IPS-NIHi7 (cell line): ENCODE results near the gene SGCD.

Experiments used
- DNase-seq: peaks from one replicate; pipeline ENCODE4 v3.0.0; 2012; ENCODE audit warnings: mixed read lengths; ENCODE audit errors: extremely low spot score

SGCD gene

DNA sequence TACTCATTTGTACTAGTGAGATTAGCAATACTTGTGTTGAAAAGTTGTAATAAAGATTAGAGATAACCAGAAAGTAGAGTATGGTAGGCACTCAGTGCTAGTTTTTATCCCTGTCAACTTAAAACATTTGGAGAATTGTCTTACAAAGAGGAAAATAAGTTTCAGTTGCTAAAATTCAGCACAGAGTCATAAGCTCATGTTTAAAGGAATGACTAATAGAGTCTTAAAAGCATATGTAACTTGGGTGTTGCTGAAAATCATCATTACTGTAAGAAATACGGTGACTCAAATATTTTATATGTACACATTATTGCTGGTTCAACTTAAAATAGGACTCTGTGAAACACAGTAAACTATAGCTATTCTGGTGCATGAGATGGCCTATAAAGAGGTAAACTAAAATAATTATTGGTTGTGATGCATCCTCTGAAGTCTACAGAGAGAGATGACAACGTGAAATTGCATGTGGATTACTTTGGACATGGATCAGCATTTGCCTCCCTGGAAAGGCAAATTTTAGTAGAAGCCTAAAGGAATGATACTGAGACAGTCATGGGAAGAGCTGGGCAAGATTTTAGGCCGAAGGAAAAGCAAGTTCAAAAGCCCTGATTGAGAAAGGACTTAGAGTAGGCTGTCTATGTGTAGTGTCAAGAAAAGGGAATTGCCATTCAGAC, 34.6 kb downstream of the SGCD start:
- DNase-seq: no peak

DNA sequence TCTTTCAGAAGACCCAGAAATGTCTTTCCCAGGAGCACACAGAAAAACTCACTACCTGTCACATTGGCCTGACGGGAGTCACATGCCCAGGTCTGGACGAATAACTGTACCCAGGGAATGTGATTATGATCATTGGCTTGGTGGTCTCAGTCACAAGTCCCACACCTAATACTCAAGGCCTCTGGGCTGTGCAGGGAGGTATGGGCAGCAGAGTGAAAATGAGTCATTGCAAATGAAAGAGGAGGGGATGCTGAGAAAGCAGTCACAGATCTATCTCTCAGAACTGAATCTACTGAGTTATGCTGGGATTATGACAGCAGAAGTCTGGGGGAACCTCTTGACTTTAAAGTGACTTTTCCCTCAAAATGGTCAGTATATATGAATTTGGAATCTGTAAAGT, 36.9 kb downstream of the SGCD start:
- no peak for DNase-seq

DNA sequence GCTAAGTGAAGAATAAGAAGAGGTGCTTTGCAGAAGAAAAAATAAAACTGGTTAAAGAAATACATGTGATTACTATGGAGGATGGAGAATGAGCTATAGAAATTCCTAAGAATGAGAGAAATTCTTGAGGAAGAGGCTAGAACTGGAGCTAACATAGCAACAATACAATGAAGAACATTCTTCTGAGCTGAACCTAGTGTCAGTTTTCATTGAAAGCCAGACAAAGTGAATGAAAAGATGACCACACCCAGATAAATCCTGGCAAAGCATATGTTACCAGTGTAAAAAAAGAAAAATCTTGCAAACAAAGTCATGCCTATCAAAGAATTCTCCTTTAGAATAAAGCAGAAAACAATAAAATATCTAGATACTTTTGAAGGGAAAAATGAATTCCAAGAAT, 39.6 kb downstream of the SGCD start:
- no peak for DNase-seq

DNA sequence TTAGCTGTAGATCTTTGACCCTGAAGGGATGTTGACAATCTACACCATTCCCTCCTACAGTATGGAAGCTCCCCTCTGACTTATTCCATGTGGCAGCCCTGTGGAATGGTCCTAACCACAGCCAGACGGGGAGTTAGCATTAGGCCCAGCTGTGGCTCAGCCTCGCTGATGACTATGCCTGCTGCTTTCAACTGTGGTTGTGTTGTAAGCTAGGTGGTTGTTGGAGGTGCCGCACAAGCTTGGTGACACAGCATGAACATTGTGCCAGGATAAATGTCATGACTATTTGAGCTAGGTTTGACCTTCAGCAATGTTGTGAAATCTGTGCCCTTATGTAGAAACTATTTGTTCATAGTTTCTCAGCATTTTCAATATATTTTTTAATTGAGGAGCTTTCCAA, 40.6 kb downstream of the SGCD start:
- DNase-seq: no peak

DNA sequence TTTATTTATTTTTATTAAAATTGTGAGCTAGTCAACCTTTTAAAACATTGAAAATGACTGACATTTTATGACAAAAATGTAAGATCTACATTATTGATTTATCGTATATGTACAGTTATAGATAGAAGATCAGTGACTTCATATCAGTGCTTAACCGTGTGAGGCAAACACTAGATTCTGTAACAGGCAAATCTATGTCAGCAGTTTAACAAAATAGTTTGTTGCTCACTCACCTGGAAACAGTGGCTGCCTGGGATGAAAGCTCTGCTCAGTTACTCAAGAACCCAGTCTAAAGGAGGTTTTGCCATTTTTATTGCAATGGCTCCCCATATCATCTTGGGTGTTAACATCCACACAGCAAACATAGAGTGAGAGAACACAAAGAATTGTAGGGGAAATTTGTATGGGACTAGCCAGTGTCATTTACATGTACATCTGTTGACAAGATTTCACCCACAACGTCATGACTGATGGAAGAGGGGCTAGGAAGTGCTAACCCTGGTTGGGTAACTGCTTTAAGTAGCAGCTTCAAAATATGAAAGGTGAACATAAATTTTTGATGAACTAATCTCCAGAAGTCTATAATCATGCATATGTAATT, 49.0 kb downstream of the SGCD start:
- DNase-seq: no peak

DNA sequence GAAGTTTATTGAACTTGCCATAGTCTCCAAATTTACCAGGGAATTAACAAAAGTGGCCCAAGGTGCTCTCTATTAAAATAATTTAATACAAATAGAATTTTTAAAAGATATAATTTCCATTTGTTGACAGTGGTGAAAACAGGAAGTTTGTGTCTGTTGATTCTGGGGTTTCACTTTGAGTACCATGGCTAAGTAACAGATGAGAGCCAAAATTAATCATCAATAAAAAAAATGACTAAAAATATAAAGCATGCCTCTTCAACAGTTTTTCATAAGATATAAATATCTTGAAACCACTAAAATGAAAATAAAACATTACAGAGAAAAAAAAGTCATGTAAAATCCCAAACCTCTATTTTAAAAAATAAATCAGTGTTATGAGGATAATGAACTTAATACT, 49.8 kb downstream of the SGCD start:
- no peak for DNase-seq

DNA sequence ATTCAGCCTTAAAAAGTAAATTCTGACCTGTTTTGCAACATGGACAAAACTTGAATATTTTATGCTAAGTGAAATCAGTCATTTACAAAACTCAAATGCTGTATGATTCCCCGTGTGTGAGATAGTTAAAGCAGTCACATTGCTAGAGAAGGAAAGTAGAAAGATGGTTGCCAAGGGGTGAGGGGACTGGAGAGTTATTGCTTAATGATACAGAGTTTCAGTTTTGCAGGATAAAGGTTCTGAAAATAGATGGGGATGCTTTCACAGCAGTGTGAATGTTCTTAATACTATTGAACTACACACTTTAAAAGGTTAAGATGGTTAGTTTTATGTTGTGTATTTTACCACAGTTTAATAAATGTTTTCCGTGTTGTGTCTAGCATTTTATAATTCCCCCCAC, 51.2 kb downstream of the SGCD start:
- DNase-seq: no peak

DNA sequence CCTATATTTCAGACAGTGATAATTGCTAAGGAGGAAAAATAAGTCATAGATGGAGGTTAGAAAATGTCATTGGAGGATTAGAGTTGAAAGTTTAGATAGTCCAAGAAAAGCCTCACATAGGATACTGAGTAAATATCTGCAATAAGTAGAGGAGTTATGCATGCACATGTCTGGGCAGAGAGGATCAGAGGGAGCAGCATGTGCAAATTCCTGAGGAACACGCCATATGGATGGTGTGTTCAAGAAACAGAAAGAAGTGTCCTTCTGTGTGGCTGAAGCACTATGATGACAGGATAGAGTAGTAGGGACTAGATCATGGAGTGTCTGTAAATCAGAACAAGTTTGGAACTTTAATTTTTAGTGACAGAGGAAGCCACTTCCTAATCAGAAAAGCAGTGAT, 52.2 kb downstream of the SGCD start:
- DNase-seq: no peak

DNA sequence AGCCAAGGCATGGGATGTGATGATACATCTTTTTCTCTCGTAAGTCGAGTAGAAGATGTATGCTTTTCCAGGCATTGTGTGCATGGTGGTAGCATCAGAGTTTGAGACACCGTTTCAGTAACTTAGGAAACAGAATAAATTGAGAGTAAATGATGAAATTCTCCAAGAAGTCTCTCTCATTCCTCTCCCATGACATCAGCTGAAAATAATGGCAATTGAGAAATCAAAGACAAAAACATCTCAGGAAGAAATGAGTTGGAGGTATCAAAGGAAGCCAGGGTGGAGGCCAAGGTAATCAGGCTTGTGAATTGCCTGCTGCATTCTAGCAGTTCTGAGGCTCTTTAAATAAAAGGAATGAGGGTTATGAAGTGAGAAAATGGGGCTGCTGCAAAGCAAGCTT, 53.9 kb downstream of the SGCD start:
- DNase-seq: no peak

DNA sequence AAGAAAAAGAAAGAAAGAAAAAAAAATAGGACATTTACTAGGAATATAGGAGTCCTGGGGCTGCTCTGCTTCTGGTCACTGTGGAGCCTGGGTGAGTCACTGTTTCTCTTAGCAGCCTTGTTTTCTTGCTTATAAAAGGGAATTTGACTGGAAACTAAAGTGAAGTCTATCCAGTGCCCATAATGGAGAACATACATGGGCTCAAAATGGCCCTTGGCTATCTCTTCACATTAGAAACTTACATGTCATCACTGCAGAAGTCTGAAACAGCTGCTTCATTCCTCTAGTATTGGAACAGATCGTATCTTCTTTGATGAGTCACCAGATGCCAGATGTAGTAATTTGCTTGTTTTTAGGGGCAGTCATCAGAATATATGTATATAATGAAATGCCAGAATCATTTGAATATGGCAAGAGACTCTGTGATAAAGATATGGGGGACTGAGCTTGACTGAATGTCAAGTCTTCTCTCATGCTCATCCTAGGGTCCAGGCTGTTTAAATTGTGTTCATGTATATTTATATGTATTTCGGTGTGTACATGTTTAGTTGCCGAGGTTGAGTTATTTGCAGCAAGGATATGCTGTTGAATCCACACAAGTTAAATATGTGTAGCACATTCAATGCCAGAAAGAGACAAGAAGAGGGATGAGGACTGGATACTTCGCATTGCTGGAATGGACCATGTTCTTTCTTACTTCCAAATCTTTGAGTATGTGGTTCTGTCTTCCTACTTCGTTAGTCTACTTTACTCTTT, 56.7 kb downstream of the SGCD start:
- DNase-seq: no peak

DNA sequence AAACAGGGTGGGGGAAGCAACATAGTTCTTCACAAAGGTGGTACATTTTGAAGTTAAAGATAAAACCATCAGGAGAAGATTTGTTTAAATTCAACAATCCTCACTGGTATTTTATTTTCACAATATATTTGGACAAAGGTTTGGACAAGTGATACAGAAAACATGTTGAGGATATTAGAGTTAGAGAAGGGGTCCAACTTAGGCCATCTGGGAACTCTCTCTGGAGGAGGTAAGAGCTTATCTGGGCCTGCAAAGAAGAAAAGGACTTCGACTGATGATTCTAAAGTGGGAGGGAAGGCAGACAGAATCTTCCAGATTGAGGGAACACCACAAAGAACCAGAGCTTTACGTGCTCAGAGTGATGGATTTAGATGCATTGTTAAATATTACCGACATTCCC, 58.5 kb downstream of the SGCD start:
- DNase-seq: no peak

DNA sequence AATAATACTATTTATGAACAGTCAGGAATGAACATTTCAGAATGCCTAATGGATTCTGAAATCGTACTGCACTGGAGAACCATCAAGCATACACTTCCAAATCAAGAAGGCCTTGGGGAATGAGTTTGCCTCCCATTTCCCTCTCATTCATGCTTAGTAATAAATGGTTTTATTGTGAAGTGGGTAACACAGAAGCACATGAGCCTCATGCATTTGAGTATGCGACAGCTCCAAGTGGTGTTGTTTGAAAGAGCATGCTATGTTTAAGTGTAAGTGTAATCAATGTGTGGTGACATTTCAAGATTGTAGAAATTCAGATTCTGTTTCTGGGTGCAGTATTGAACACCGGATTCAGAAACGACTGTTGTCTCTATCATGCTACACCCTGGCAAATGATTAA, 60.0 kb downstream of the SGCD start:
- DNase-seq: no peak

DNA sequence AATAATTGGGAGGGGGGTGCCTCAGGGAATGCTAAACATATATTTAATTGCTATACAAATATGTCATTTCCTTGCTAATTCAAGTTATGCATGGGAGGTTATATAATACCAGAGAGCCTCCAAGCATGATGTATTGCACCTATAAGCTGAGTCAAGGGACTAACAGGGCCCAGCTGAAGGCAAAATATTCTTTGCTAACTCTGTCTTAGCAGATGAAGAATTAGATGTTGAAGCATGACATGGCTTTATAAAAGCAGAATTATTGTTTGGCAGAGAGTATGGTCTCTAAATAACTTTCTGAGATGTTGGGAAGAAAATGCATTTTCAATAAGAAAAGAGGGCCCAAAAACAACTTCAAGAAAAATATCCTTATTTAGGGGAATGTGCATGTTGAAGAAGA, 60.4 kb downstream of the SGCD start:
- no peak for DNase-seq

DNA sequence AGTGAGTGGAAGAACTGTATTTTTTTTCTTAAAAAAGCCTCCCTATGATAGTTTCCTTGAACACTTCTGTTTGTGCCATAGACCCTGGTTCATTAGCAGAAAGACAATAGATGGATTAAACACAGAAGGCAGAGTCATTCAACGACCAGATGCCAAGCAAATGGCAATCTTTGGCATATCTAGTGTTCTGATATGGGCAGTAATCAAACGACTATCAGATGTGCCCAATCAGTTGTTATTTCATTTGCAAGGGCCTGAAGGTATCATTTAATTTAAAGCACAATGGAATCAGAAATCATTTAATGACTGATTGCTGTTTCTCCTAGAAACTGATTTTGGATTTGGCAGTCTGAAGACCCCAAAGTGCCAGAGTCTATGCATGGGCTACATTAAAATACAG, 61.3 kb downstream of the SGCD start:
- no peak for DNase-seq

DNA sequence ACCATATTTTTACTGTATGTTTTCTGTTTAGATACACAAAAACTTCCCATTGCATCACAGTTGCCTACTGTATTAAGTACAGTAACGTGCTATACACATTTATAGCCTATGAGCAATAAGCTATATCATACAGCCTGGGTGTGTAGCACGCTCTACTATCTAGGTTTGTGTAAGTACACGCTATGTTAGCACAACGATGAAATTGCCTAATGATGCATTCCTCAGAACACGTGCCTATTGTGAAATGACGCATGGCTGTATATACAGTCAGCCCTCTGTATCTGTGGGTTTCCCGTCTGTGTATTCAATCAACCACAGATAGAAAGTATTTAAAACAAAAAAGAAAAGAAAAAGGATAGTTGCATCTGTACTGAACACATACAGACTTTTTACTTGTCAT, 64.2 kb downstream of the SGCD start:
- DNase-seq: no peak

DNA sequence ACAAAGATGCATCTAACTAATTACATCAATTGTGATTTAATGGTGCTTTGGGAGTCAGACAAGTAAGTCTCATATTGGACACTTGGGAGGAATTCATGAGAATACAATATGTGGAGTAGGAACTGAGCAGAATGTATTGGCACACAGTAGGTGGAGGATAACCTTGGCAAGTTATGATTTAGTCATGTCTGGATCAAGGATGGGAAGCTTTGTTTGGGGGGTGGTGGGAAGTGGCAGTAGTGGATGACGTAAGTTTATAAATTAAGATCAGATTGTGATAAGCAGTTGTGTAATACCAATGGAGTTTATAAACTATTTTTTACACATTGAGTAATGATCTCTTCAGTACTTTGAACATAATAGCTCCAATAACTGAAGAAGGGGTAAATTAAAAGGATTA, 67.0 kb downstream of the SGCD start:
- no peak for DNase-seq

DNA sequence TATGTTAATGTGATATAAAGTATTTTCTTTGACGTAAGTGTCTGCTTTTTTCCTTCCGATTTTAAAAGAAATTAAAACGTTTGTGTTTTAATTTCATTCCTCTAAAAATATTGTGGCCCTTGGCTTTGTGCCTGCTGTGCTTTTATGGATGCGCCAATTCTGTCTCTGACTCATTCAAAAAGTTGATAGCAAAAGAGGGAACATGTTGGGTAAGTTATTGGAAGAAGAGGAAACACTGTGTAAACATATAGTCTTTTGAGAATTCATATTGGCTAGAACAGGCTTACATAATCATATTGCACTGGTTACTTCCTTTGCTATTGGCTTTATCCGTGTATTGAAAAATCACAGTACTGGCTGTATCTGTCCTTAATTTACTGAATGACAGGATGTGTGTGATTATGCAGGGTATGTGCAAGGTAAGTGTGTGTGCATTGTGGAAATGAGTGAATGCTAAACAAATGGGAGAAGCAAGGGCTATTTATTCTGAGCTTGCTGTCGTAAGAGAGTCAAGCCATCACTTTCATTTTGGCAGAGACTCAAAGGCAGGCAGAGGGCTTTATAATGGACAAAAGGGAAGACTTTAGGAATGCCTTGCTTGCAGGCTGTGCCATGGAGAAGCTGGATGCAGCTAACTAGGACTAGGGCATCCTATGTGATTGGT, 67.8 kb downstream of the SGCD start:
- no peak for DNase-seq

DNA sequence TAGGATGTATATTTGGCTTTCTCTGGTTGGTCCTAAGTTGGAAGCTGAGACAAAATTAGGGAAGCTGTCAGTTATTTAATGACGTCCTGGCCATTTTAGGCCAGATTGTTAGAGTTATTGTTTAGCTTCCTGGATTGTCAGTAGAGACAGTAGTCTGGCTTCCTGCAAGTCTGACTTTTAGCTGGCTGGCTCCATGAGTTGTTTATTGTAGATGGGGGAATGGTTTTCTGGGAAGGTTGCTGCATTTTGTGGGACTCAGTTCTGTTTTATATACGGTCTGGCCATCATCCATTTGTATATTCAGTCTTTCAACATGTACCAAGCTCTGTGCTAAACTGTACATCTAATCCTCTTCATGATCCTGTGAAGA, 68.3 kb downstream of the SGCD start:
- DNase-seq: no peak

DNA sequence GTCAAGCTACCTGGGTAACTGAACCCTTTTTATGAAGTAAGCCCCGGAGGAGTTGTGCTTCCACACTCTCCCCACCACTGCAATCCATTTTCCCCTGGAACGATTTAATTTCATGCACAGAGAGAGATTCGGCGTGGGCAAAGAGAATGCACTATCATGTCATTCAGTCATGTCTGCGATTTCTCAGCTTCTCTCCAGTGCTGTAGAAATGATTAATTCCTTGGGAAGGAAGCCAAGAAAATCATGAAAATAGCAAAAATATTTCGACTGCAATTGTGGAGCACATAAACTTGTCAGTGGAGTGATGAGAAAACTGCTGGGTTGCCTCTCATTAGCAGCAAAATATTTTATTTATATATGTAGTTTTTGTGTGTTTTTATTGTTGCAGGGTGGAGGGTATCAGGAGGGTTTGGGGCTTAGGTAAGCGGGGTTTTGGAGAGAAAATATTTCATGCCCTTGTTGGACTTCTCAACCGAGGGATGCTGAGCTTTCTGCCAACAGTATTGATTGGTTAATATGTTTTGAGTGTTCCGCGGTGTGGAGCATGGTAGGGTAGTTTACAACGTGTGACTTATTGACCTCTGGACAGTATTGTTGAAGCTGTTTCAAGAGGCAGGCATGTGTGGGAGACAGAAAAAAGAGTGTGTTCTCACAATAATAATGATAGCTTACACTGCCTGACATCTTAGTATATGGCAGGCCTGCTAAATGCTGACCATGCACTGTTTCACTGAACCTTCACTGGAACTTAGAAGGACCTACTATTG, 69.3 kb downstream of the SGCD start:
- DNase-seq: no peak

DNA sequence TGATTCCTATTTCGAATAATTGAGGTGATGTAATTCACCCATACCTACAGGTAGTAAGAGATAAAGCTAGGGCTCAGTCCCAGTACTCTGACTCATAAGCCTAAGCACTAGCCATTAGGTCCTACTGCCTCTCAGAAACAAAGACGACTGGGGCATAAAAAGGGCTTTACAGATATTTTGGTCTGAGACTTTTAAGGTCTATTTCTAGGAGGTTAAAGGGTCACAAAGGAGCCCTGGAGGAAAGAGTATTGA, 69.8 kb downstream of the SGCD start:
- DNase-seq: no peak

DNA sequence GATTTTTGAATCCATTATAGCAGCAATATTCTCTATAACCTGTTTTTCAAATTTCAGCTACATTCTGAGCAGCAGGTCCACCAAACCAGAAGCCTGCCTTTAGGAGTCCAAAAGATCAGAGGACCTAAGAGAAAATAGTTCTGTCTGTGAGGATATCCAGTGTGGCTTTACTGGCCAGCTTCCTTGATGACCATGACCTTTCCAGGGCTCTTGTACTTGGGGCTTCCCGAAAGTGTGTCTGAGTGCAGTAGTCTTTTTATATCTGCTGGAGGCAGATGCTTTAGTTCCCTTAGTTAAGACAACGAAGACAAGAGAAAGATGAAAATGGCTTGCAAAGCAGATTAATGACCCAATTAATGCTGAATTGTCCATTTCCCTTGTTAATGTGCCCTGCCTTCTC, 72.4 kb downstream of the SGCD start:
- no peak for DNase-seq

DNA sequence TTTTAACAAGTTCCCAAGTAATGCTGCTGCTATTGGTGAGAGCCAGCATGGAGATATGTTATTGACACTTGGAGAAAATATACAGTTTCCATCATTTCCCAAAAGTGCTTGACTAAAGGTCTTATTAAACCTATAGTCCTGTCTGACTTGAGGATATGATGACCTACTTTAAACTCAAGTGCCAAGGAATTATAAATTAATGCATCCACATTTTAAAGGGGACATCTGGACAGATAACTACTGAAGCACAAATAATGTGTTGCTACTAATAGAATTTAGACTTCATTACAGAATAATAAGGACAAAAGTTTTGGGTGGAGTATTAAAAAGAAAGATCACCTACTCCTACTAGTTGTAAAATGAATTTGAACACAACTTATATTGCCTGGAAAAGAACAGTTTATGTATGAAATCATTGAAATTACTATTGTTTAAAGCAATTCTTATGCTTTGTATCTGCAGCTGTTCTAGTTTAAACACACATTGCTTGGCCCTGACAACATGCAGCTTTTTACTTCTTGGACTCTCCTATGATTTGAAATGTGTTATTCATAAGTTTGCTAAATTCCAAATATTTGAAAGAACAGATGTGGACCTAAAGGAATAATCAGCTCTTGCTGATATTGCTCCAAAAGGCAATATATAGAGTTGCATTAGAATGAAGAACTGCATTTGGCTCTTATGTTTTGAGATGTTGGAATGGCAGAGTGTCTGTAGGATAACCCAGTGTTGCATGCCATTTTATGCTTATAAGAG, 73.4 kb downstream of the SGCD start:
- DNase-seq: no peak
